ENCODE results near the gene MTRF1.

The MTRF1 gene

GRCh38 chr13:41199079-41199478 is 64.3 kb downstream of the MTRF1 start:
- no peak for TF ChIP-seq CTCF (IDR thresholded peaks at IDR 0.05; ENCODE audit: borderline replicate concordance, control extremely low read depth, extremely low read depth, insufficient read depth, missing control alignments)
- no peak for DNase-seq (ENCODE audit: low spot score)
- in situ Hi-C loops (cut with MboI; ENCODE audit: low sequenced_read_pairs, unreplicated experiment), result loop anchor here (10.0 kb wide), 1 partner anchor 64 kb away; the partner anchor contains the start of gene KBTBD6

- no peak for DNase-seq (ENCODE audit: low spot score)
- in situ Hi-C loops (cut with MboI; ENCODE audit: low sequenced_read_pairs, unreplicated experiment), result loop anchor here (10.0 kb wide), 1 partner anchor 62 kb away; the partner anchor contains the start of gene KBTBD6
Measured at GRCh38 chr13:41196620-41197019, 66.8 kb downstream of the MTRF1 start.

GRCh38 chr13:41196011-41196410 is 67.4 kb downstream of the MTRF1 start:
- TF ChIP-seq CTCF (IDR thresholded peaks at IDR 0.05; ENCODE audit: borderline replicate concordance, control extremely low read depth, extremely low read depth, insufficient read depth, missing control alignments), result no peak
- DNase-seq (ENCODE audit: low spot score), result no peak
- in situ Hi-C loops (cut with MboI; ENCODE audit: low sequenced_read_pairs, unreplicated experiment), result loop anchor here (10.0 kb wide), 1 partner anchor 61 kb away; the partner anchor contains the start of gene KBTBD6

More at GRCh38 chr13:41196620-41197019, 66.8 kb downstream of the MTRF1 start:
- TF ChIP-seq CTCF (IDR thresholded peaks at IDR 0.05; ENCODE audit: borderline replicate concordance, control extremely low read depth, extremely low read depth, insufficient read depth, missing control alignments), result no peak

GRCh38 chr13:41193919-41194824 is 69.2 kb downstream of the MTRF1 start, which contains the start of gene KBTBD7:
Gene KBTBD7, minus strand, starts transcription at chr13:41194569. Its CDS starts 312 bp downstream, at chr13:41194257.
- in situ Hi-C loops (cut with MboI; ENCODE audit: low sequenced_read_pairs, unreplicated experiment), result loop anchor here (10.0 kb wide), 1 partner anchor 59 kb away; the partner anchor contains the start of gene KBTBD6
- peak; percentile 91 for DNase-seq (ENCODE audit: low spot score)
- TF ChIP-seq CTCF (IDR thresholded peaks at IDR 0.05; ENCODE audit: borderline replicate concordance, control extremely low read depth, extremely low read depth, insufficient read depth, missing control alignments), result no peak

GRCh38 chr13:41193469-41193868 is 69.9 kb downstream of the MTRF1 start:
- no peak for TF ChIP-seq CTCF (IDR thresholded peaks at IDR 0.05; ENCODE audit: borderline replicate concordance, control extremely low read depth, extremely low read depth, insufficient read depth, missing control alignments)
- DNase-seq (ENCODE audit: low spot score), result no peak
- in situ Hi-C loops (cut with MboI; ENCODE audit: low sequenced_read_pairs, unreplicated experiment), result loop anchor here (10.0 kb wide), 1 partner anchor 59 kb away; the partner anchor contains the start of gene KBTBD6

- in situ Hi-C loops (cut with MboI; ENCODE audit: low sequenced_read_pairs, unreplicated experiment), result no loop called here
- no peak for TF ChIP-seq CTCF (IDR thresholded peaks at IDR 0.05; ENCODE audit: borderline replicate concordance, control extremely low read depth, extremely low read depth, insufficient read depth, missing control alignments)
- no peak for DNase-seq (ENCODE audit: low spot score)
Measured at GRCh38 chr13:41188584-41188983, 74.8 kb downstream of the MTRF1 start.

Measured in GM13976 (cell line).